ENCODE data around the gene RSL1D1.
"Not testable (repeated sequence)": the region's sequence is repeated elsewhere in the genome, so short reads cannot be mapped to it uniquely, and the experiment has no call there.

Gene RSL1D1

DNA sequence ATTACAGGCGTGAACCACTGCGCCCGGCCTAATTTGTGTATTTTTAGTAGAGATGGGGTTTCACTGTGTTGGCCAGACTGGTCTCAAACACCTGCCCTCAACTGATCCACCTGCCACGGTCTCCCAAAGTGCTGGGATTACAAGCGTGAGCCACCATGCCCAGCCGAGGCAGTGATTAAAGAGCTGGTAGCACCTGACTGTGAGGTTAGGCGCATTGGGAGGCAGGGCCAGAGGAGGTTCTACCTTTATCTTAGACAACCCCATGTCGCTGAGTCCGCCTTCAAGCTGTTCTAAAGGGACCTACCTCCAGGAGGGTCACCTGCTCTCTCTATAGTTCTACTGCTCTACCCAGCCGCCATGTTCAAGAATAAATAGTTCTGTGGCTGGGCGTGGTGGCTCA lies 8.1 kb downstream of the RSL1D1 start:
- DNase-seq: no peak

DNA sequence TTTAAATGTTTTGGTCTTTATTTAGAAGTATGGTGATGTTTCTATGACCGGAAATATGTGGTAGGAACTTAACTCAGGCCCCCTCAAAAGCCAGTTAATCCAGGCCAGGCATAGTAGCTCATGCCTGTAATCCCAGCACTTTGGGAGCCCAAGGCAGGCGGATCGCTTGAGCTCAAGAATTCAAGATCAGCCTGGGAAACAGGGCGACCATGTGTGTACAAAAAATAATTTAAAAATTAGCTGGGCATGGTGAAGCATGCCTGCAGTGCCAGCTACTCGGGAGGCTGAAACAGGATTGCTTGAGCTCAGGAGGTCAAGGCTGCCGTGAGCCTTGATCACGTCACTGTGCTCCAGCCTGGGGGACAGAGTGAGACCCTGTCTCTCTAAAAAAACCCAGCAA lies 10.3 kb downstream of the RSL1D1 start:
- no peak for DNase-seq

DNA sequence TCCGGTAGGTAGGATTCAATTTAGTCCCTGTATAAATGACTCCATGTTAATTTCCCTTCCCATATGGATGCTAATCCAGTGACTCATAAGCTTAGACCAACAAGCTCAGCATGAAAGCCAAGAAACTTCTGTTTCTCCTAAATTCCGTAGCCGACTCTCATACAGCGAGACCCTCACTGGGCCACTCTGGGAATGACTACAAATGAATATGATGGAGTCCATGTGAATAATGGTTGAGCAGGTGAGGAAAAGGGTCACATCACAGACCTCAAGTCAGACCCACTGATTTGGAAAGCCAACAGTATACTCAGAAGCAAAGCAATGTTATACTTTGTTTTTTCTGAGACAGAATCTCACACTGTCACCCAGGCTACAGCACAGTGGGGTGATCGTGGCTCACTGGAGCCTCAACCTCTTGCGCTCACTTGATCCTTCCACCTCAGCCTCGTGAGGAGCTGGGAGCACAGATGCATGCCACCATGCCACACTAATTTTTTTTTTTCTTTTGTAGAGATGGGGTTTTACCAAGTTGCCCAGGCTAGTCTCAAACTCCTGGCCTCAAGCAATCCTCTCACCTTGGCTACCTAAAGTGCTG lies 14.6 kb downstream of the RSL1D1 start:
- DNase-seq: peak; percentile 96

DNA sequence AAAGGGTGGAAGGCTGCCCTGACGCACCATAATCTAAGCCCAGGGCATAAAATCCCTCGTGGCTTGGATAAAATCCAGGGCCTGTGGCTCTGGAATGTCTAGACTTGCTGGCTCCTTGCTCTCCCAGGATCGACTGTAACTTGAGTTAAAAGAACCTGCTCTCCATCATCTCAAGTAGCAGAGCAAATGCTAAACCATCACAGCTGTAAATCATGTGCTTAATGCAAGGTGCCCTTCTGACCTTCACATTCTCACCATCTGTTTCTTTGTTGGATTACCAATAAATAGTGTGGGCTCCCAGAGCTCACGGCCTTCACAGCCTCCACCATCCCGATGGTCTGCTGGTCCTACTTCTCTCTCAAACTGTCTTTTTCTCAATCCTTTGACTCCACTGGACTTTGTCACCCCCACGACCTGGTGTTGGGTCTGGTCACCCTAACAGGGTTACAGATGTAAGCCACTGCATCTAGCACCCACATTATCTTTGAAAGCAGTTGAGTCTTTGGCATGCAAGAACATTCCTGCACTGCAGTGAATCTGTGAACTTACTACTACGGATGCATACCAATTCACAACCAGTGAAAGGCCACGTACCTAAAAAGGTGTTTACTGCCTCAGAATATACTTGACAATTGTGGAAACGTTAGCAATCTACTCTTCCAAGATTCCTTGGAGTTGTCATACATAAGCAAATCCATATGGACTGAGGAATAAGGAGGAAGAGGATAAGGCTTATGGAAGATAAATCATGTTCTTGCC lies 15.3 kb downstream of the RSL1D1 start:
- DNase-seq: peak; percentile 92

DNA sequence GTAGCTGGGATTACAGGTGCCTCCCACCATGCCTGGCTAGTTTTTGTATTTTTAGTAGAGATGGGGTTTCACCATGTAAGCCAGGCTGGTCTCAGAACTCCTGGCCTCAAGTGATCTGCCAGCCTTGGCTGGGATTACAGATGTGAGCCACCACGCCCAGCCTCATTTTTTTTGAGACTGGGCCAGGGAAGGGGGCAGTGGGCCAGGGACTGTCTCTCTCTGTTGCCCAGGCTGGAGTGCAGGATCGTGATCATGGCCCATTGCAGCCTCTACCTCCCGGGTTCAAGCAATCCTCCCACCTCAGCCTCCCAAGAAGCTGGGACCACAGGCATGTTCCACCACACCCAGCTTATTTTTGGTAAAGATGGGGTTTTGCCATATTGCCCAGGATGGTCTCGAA lies 16.0 kb downstream of the RSL1D1 start:
- no peak for DNase-seq

DNA sequence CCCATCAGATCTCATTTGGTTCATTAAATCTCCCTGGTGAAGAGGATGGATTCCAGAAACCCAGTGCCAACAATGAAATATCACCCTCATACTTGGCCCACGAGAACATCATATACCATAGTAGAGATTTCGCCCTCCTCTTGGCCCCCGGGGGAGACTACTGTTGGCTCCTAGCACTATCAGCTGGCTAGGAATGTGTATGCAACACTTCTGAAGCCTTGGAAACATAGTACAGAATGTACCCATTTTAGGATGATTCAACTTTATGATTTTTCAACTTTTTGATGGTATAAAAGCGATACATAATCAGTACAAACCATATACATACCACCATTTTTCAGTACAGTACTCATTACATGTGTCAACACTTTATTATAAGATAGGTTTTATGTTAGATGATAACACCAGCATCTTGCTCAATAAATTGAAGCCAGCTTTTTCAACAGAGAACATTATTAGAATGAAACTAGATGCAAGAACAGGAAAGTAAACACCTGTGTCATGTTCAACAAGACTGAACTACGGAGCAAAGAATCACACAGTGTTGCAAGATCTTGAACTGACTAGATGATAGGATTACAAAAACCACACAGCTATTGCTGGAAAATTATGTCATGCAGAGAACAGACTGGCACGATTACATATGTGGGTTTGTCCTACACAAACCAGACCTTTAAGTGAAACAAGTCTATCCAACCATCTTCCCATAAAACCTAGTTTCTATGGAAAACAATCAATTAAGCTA lies 17.2 kb downstream of the RSL1D1 start:
- DNase-seq: peak; percentile 77

DNA sequence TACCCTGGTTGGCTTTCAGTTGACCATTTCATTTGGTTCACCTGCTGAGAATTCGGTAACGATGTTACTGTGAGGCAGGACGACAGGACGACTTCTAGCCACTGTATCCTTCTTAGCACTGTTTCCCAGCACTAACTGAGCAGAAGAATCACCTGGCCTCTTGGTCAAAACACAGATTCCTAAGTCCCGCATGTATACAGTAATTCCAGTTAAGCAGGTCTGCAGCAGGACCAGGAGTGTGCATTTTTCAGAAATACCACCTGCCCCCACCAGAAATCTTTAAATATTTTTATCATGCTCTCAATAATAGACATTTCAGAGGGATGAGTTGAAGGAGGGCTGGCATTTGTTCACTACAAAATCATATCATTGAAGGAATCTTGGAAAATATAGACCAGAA lies 22.6 kb downstream of the RSL1D1 start:
- DNase-seq: no peak

DNA sequence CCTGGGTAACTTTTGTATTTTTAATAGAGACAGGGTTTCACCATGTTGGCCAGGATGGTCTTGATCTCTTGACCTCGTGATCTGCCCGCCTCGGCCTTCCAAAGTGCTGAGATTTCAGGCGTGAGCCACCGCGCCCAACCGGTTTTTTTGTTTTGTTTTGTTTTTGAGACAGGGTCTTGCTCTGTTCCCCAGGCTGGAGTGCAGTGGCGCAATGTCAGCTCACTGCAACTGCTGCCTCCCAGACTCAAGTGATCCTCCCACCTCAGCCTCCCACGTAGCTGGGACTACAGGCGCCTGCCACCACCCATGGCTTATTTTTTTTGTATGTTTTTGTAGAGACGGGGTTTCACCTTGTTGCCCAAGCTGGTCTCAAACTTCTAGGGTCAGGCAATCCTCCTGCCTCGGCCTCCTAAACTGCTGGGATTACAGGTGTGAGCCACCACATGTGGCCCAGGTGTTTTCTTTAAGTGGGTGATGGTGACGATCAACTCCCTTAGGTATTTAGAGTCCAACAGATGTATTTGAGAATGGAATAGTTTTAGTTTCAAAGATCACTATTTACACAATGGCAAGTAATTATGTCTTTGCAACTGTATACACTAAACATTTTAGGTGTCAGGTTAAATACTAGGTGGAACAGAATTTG lies 25.7 kb downstream of the RSL1D1 start:
- DNase-seq: not testable (repeated sequence)

DNA sequence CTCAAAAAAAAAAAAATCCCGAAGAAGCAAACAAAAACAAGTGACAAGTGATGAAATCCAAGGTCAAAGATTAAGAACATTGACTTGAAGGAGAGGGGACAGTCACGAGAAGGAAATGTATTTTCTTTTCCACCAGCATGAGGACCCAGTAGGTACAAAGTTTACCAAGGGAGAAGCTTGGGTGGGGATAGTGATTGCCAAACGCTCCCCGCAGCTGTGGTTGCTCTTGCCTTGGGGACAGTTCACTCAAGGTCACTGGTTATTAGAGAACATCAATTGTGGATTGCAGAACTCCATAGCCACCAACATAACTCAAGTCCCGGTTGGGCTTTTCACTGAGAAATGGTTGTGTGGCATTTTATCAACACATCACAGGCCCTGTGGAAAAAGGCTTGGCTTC lies 27.0 kb downstream of the RSL1D1 start:
- no peak for DNase-seq

DNA sequence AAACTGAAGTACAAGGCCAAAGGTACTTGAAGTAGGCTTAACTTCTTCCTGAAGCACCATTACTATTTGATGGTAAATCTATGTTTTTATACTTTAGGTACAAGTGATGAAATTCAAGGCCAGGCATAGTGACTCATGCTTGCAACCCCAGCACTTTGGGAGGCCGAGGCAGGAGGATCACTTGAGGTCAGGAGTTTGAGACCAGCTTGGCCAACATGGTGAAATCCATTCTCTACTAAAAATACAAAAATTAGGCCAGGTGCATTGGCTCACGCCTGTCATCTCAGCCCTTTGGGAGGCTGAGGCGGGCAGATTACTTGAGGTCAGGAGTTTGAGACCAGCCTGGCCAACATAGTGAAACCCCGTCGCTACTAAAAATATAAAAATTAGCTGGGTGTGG lies 27.7 kb downstream of the RSL1D1 start:
- not testable (repeated sequence) for DNase-seq

DNA sequence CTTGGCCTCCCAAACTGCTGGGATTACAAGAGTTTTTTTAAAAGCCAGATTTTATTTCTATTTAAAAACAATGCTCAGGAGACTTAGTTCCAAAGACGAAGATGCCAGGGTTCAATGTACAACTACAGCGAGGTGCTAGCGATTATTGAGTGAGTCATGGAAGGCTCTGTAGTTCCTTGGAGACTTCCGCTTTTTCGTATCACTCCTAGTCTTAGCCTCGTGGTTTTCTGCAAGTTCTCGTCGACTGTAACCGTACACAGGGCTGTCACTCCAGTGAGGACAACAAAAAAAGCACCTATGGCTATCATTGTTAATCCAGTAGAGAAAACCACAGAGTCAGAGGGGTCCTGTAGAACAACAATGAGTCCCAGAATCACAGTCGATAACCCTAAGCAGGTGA lies 31.5 kb downstream of the RSL1D1 start:
- no peak for DNase-seq

DNA sequence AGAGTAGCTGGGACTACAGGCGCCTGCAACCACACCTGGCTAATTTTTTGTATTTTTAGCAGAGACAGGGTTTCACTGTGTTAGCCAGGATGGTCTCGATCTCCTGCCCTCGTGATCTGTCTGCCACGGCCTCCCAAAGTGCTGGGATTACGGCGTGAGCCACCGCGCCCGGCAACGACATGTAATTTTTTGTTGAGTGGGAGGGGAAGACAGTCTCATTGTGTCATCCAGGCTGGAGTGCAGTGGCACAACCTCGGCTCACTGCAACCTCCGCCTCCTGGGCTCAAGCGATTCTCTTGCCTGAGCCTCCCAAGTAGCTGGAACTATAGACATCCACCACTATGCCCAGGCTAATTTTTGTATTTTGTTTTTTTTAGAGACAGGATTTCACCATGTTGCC lies 32.4 kb downstream of the RSL1D1 start:
- not testable (repeated sequence) for DNase-seq

DNA sequence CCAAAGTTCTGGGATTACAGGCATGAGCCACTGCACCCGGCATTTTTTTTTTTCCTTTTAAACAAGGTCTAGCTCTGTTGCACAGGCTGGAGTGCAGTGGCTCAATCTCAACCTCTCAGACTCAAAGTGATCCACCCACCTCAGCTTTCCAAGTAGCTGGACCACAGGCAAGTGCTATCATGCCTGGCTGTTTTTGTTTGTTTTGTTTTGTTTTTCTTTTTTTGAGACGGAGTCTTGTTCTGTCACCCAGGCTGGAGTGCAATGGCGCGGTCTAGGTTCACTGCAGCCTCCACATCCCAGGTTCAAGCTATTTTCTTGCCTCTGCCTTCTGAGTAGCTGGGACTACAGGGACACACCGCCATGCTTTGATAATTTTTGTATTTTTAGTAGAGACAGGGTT lies 35.2 kb downstream of the RSL1D1 start:
- DNase-seq: no peak

DNA sequence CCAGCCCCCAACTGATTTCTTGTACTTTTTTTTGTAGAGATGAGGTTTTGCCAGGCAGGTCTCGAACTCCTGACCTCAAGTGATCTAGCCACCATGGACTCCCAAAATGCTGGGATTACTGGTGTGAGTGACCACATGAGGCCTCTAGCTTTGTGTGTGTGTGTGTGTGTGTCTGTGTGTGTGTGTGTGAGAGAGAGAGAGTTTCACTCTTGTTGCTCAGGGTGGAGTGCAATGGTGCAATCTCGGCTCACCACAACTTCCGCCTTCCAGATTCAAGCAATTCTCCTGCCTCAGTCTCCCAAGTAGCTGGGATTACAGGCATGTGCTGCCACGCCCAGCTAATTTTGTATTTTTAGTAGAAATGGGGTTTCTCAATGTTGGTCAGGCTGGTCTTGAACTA lies 36.5 kb downstream of the RSL1D1 start:
- DNase-seq: not testable (repeated sequence)

DNA sequence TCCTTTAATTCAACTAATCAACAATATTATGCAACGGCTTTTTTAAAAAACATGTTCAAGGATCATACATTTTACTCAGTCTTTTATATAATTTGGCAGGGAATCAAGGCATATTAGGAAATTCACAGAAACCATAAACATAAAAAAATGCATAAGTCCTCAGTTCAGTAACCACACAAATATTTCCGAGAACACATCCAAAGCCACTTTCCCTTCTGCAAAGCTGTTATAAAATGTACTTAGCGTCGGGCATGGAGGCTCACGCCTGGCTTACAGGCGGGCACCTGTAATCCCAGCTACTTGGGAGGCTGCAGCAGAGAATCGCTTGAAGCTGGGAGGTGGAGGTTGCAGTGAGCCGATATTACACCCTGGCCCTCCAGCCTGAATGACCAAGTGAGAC lies 44.6 kb downstream of the RSL1D1 start:
- peak; percentile 63 for DNase-seq

DNA sequence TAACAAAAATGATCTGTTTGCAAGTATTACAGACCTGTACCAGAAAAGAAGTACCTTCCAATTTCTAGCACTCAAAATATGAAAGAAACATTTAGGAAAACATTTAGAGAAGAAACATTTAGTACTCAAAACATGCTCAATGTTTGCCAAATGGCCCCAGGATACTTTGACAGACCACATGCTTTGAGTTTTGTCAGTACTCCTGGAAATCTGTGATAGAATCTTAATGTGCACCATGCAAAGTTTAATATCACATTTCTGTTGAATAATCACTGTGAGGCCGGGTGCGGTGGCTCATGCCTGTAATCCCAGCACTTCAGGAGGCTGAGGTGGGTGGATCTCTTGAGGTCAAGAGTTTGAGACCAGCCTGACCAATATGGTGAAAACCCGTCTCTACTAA lies 45.8 kb downstream of the RSL1D1 start:
- no peak for DNase-seq

DNA sequence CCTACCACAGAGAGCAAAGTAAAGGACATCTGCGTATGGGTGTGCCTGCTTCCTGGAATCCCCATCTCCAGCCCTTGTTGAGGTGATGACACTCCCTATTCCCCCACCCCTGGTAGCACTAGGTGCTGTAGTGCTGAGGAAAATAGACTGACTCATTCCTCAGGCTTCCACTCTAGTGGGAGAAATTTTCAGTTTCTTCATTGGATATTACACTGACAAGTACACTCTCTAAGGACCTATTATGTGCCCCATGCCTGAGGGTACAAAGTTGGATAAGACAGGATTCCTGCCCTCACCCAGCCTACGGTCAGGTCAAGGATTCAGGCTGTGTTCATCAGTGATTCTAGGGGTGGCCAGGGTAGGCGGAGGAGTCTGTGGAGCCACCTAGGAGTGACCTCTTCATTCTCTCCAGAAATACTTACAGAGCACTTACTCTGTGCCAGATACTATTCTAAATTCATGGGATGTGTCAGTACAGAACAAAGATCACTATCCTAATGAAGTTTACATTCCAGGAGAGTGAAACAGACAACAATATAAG lies 49.8 kb downstream of the RSL1D1 start:
- peak; percentile 27 for DNase-seq

DNA sequence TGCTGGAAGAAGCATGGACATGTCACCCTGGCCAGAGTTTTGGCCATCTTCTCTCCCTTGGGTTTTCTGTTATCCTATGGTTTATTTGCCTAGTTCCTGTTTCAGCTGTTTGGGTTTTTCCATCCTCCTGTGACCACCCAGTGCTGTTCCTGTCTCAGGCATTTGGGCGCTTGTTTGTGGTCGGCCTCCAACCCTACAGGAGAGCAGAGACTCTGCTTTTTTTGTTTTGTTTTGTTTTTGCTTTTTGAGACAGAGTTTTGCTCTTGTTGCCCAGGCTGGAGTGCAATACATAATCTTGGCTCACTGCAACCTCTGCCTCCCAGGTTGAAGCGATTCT lies 51.0 kb downstream of the RSL1D1 start:
- no peak for DNase-seq

DNA sequence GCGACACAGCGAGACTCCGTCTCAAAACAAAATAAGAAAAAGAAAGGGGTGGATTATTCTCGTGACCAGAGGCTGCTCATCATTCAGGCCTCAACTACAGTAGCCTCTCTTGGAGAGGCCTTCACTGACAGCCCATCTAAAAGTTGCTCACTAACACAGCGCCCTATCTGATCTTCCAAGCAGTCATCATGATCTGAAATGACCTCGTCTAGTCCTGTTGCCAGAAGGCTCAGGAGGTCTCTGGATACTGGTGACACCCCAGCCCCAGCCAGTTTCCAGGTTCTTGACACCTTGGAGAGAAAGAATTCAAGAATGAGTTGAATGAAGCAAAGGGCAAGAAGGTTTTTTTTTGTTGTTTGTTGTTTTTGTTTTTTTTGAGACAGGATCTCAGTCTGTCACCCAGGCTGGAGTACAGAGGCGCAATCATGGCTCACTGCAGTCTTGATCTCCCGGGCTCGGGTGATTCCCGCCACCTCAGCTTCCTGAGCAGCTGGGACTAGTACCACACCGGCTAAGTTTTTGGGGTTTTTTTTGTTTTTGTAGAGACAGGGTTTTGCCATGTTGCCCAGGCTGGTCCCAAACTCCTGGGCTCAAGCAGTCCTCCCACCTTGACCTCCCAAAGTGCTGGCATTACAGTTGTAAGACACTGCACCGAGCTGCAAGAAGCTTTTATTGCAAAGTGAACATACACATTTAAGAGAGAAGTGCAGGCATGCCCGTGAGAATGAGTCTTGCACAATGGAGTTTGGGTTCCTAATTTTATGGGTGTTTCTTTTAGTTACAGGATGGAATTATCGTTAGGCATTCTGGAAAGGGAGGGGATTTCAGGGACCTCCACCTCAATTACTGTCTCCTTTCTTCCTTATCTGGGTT lies 51.6 kb downstream of the RSL1D1 start:
- no peak for DNase-seq

DNA sequence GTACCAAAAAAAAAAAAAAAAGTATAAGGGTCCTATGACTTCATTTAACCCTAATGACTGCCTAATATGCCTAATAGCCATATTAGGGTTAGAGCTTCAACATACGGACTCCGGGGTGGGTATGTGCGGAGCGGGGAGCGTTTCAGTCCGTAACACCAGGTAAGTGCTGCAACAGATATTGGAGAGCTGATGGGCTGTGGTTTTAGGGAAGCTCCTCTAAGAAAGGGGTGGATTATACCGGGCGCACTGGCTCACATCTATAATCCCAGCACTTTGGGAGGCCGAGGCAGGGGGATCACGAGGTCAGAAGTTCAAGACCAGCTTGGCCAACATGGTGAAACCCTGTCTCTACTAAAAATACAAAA lies 52.3 kb downstream of the RSL1D1 start:
- no peak for DNase-seq

DNA sequence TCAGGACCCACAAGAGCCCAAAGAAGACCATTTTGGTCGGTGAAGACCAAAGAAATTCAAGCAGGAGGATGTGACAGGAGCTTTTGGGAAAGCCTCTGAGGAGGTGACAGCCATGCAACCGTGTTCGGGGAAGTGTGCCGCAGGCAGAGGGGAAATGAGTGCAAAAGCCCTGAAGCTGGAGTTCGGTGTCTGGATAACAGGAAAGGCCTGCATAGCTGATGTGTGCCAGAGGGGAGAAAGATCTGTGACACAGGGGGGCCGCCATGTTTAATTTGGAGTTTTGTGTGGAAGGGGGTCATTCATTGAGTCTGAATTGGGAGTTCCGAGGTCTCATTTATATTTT lies 53.4 kb downstream of the RSL1D1 start:
- DNase-seq: no peak

DNA sequence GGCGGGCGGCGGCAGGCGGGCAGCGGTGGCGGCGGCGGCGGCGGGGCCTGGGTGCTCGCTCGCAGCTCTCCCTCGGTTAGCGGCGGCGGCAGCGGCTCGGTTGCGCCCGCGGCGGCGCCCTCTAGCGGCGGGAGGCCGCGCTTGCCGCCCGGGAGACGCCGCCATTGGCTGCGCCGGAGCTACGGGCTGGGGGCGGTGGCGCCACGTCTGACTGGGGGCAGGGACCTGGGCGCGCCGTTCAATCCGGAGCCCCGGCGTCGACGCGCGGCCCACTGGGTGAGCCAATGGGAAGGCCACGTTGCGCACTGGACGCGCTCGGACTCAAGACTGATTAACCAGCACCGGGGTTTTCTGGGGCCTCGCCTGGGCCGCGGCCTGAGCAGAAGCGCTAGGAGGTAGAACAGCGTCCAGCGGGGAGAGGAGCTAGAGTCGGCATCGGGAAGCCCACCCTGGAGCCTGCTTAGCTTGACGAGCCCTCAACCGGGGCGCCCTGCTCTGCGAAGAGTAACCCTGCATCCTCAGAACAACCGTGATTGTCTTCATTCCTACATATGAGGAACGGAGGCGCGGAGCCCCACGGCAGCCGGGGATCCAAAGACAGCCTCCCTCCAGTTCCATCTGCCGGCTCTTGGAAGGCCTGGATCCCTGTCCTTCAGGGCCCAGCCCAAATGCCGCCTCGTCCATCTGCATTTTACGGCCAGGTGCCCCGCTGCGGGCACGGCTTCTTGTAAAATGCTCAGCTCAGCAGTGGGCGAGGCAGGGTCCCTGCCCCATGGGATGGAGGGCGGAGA lies 54.0 kb downstream of the RSL1D1 start, which contains the start of gene ZC3H7A:
Gene ZC3H7A (minus strand): TSS at position 93 of the 791 bp plus-strand sequence. CDS start 14,904 bp downstream, outside the sequence.
- DNase-seq: peak; percentile 96
